OCI-LY3 (cell line): ENCODE measurements around the gene IGSF3.

ENCODE experiments used
- CTCF ChIP-seq: fragments of 200-600, 300-600 bp; sonication (generic); IDR thresholded peaks from 2 replicates; pipeline ENCODE4 v1.5.1; 2014; ENCODE audit warnings: antibody characterized with exemption, low read length, low read depth
- EZH2phosphoT487 ChIP-seq: fragments of 200-600 bp; shearing (Covaris generic); IDR thresholded peaks from 2 replicates; pipeline ENCODE4 v1.6.1; 2018; ENCODE audit warnings: antibody characterized with exemption, mixed run types, low read depth

DNA sequence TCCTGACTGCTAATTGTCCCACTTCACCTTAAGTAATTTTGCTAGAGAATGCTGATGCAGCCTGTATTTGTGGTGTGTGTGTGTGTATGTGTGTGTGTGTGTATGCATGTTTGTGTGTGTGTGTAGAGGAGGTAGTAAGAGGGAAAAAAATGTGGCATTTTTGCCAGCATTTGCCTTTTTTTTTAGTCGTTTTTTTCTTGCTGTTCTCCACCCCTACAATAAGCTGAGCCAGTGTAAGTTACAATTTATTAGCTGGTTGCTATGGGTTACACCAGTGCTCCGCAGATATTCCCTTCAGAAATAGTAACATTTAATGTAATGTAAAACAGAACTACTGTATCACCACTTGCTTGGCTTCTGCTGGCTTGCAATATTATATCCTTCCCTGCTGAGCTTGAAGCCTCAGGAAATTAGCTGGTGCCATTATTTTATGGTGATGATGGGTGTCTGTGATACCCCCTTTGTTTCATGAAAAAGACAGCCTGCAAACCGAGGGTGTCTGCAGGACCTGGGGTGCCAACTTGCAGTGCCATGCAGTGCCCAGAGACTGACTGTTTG is 23.4 kb upstream of the IGSF3 start:
- TF ChIP-seq CTCF (no peak), EZH2phosphoT487 (no peak)
